SK-N-MC (cell line): ENCODE data around the gene TMEM50B.

Experiments used
- EZH2 ChIP-seq: fragments of 200-600 bp; sonication (generic); IDR thresholded peaks from one replicate; pipeline ENCODE4 v1.6.1; 2017; ENCODE audit warnings: antibody characterized with exemption
- FOXP2 ChIP-seq: optimal IDR thresholded peaks from 2 replicates; pipeline ENCODE3; 2011; ENCODE audit warnings: mild to moderate bottlenecking, moderate library complexity; ENCODE audit not compliant: insufficient read depth; ENCODE audit errors: extremely low read length, control extremely low read depth
- POLR2AphosphoS5 ChIP-seq: IDR thresholded peaks from 2 replicates; pipeline ENCODE4 v1.6.1; 2012; ENCODE audit warnings: mild to moderate bottlenecking, low read depth, low read length, borderline replicate concordance

DNA sequence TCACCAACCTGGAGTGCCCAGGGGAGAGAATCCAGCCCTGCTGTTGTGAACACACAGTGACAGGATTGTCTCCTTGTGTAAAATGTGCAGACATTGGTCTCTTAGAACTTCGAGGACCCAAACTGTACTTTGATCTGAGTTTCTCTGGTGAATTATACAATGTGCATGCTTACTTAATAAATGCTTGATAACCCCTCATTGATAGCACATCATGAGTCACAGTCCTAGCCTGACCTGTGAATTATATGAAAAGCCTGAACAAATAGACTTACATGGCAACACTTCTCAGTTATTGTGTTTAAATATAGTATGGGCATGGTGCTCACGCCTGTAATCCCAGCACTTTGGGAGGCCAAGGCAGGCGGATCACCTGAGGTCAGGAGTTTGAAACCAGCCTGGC, 53.9 kb downstream of the TMEM50B start:
- TF ChIP-seq POLR2AphosphoS5 (no peak), EZH2 (no peak), FOXP2 (no peak)
